ENCODE data around the gene GAK.
"Not testable (repeated sequence)": the region's sequence is repeated elsewhere in the genome, so short reads cannot be mapped to it uniquely, and the experiment has no call there.

Gene GAK

DNA sequence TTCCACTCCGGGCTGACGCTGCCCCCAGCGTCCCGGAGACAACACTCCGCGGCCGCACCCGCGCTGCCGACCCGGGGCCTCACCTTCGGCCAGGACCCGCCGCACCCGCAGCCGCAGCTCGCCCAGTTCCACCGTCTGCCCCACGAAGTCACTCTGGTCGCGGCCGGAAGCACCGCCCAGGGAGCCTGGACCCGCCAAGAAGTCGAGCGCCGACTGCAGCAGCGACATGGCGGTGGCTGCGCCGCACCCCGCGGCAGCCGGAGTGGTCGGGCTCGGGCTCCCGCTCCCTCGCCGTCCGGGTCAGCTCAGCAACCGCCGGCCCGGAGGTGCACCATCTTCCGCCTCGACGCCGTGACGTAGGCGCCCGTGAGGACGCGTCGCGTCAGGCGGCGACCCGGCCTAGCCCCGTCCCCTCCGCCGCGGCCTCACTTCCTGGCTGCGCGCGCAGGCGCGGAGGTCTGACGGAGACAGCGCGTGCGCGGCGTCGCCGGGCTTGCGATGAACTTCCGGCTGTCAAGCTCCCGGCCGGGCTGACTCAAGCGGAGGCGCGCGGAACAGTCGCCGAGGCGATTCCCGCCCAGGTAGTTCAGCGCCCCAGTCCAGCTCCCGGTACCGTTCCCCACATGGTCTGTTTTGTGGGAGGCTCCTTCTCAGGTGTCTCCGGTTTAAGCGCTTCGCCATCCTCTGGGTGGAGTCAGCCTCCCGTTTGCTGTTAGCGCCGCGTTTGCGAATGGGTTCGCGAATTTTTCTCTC is at the start of gene GAK, which contains the start of gene TMEM175:
Gene GAK, minus strand, starts transcription at position 357 of the 753 bp plus-strand sequence. Its CDS starts 129 bp downstream, at position 228.
Gene TMEM175, plus strand, starts transcription at position 501 of the 753 bp plus-strand sequence. CDS start 15,280 bp downstream, outside the sequence.
- Histone ChIP-seq H3K9me3 (ENCODE audit: control insufficient read depth, low read depth, low read length) (no peaks in the 10 kb centered on the region), H3K4me3 (ENCODE audit: low read length) (peak within 1 kb of the TSS; percentile 89), H3K27me3 (ENCODE audit: control insufficient read depth, insufficient read depth, low read length) (peaks cover 4% of the 10 kb centered on the region), H3K27ac (ENCODE audit: low read length) (no peak within 1 kb of the TSS), H3K36me3 (ENCODE audit: control insufficient read depth, low read depth, low read length) (no peaks in the 10 kb centered on the region), H3K4me1 (ENCODE audit: control insufficient read depth, low read depth, low read length) (peaks cover 5% of the 10 kb centered on the region), H3K9ac (ENCODE audit: low read length) (peak within 1 kb of the TSS; percentile 81)

DNA sequence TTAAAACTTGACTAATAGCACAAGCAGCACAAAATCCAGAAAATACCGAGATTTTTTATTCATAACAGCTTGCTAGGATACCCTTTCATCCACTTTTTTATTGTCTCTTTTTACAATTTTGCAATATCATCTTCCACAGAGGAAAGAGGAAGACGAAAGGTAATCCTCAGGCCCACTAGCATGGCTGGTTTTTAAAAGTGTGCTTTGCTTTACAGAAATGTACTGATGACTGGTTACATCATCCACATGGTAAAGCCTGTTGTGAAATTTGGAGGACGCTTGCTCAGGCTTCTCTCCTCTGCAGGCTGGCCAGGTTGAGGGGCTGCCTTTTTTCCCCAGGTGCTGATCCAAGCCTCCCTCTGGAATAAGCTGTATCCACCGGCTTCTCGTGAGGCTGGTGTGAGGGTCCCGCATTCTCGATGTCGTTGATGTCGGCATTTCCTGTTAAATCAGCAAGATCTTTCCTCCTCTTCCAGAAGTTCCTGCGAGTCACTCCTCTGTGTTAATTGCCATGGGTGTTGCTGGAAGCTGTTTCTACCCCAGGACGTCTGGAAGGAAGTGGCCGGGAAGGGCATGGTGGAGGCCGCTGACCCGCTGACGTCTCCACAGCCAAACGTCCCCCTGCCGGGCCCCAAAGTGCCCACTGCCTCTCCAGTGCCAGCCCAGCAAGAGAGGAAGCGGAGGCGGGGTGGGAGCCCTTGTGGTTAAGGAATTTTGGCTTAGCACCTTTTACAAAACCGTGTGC is 47.0 kb upstream of the GAK start:
- H3K4me3 ChIP-seq (ENCODE audit: low read length): no peak overlapping the region
- no peaks in the 10 kb centered on the region for H3K36me3 ChIP-seq (ENCODE audit: control insufficient read depth, low read depth, low read length)
- H3K27ac ChIP-seq (ENCODE audit: low read length): no peak overlapping the region
- H3K9me3 ChIP-seq (ENCODE audit: control insufficient read depth, low read depth, low read length): no peaks in the 10 kb centered on the region
- no peak overlapping the region for H3K9ac ChIP-seq (ENCODE audit: low read length)
- peaks cover 10% of the 10 kb centered on the region for H3K27me3 ChIP-seq (ENCODE audit: control insufficient read depth, insufficient read depth, low read length)
- H3K4me1 ChIP-seq (ENCODE audit: control insufficient read depth, low read depth, low read length): no peaks in the 10 kb centered on the region

DNA sequence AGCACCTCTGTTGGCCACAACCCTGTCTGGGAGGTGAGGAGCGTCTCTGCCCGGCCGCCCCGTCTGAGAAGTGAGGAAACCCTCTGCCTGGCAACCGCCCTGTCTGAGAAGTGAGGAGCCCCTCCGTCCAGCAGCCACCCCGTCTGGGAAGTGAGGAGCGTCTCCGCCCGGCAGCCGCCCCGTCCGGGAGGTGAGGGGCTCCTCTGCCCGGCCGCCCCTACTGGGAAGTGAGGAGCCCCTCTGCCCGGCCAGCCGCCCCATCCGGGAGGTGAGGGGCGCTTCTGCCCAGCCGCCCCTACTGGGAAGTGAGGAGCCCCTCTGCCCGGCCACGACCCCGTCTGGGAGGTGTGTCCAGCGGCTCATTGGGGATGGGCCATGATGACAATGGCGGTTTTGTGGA is 43.9 kb upstream of the GAK start:
- H3K9me3 ChIP-seq (ENCODE audit: control insufficient read depth, low read depth, low read length); H3K4me3 ChIP-seq (ENCODE audit: low read length); H3K4me1 ChIP-seq (ENCODE audit: control insufficient read depth, low read depth, low read length); H3K27ac ChIP-seq (ENCODE audit: low read length); H3K36me3 ChIP-seq (ENCODE audit: control insufficient read depth, low read depth, low read length); H3K9ac ChIP-seq (ENCODE audit: low read length): not testable (repeated sequence)
- H3K27me3 ChIP-seq (ENCODE audit: control insufficient read depth, insufficient read depth, low read length): peaks cover 31% of the 10 kb centered on the region

DNA sequence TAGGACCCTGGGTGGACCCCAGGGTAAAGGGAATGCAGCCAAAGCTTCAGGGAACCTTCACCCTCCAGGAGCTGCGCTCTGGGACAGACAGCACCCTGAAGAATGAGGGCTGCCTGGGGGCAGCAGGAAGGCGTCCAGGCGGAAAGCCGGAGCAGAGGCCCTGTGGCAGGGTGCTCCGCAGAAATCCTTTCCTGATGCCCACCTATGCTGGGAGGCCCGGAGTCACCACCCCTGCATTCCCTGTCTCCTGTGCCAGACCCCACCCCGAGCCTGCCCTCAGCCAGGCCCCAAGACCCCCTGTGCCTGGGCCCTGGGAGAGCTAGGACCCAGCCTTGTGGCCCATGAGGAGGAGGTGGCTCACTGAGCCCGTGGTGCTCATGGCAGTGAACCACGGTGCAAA is 42.6 kb upstream of the GAK start:
- Histone ChIP-seq H3K9me3 (ENCODE audit: control insufficient read depth, low read depth, low read length) (no peaks in the 10 kb centered on the region), H3K27me3 (ENCODE audit: control insufficient read depth, insufficient read depth, low read length) (peaks cover 41% of the 10 kb centered on the region), H3K27ac (ENCODE audit: low read length) (no peak overlapping the region), H3K36me3 (ENCODE audit: control insufficient read depth, low read depth, low read length) (no peaks in the 10 kb centered on the region), H3K9ac (ENCODE audit: low read length) (no peak overlapping the region), H3K4me3 (ENCODE audit: low read length) (no peak overlapping the region), H3K4me1 (ENCODE audit: control insufficient read depth, low read depth, low read length) (no peaks in the 10 kb centered on the region)

DNA sequence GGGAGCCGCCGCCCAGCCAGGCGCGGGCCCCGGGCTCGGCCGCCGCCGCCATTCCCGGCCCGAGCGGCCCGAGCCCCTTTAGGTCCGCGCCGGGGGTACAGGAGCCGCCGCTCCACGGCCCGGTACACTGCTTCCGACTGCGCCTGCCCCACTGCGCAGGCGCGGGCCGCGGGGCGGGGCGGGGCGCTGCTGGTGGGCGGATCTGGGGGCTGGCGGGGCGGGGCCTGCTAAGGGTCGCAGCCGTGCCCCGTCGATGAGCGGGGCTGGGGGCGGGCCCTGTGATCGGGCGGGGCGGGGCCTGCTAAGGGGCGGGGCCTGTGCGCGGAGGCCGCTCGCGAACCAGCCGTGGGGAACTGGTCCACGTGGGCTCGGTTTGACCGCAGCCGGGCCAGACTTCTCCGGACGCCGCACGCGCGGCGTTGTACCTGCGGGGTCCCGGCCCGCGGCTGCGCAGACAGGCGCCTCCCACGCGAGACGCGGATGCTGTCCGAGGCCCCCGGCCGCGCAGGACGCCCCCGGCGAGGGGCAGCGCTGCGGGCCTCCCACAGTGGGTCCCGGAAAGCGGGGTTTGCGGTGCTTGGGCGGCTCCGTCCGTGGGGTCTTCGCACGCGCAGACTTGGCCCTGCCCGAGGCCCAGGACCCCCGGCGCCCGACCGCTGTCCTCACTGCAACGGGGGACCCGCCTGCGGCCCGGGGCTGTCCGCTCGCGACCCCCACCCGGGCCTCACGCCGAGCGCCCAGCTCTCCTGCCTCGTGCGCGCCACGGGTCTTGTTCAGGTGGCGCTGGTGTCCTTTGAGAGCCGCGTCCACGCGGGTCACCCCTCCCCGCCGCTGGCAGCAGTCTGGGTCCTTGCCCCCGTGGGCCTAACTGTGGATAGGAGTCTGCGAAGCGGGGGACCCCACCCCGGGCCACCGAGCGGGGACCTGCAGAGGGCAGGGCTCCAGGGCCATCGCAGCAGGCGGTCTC is 41.6 kb upstream of the GAK start, which contains the start of gene DGKQ:
Gene DGKQ, minus strand, starts transcription at position 139 of the 967 bp plus-strand sequence. Its CDS starts 87 bp downstream, at position 52.
- no peaks in the 10 kb centered on the region for H3K4me1 ChIP-seq (ENCODE audit: control insufficient read depth, low read depth, low read length)
- H3K36me3 ChIP-seq (ENCODE audit: control insufficient read depth, low read depth, low read length): no peaks in the 10 kb centered on the region
- H3K27ac ChIP-seq (ENCODE audit: low read length): no peak within 1 kb of the TSS
- H3K27me3 ChIP-seq (ENCODE audit: control insufficient read depth, insufficient read depth, low read length): peaks cover 48% of the 10 kb centered on the region
- H3K9ac ChIP-seq (ENCODE audit: low read length): no peak within 1 kb of the TSS
- H3K9me3 ChIP-seq (ENCODE audit: control insufficient read depth, low read depth, low read length): no peaks in the 10 kb centered on the region
- H3K4me3 ChIP-seq (ENCODE audit: low read length): peak within 1 kb of the TSS; percentile 64

DNA sequence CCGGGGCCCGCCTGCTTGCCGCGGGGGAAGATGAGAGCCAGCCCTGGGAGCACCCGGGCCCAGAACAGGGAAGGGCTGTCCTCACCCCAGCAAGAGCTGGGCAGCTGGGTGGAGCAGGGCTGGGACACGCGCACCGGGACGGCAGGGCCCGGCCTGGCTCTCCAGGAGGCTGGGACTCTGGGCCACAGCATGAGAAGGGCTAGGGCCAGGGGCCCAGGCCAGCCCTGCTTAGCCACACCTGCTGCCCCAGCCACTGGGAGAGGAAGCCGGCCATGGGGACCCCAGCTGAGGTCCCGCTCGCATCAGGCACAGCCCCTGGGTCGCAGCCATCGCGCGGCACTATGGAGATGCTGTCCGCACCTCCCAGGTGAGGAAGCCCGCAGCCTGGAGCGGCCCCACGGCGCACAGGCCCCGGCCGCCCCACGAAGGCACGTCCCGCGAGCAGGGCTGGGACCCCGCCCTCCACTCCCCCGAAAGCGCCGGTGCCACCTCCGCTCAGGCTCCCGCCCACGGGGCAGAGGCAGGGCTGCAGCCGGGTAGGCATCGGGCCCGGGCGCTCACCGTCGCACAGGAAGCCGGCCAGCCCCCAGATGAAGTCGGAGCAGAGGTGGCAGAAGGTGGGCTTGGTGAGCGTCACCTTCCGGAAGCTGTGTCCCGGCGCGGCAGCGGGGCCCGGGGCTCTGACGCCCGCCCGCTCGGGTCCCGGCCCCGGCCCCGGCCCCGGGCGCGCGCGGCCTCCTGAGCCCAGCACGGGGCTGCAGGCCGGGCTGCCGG is 40.7 kb upstream of the GAK start:
- Histone ChIP-seq H3K4me1 (ENCODE audit: control insufficient read depth, low read depth, low read length) (no peaks in the 10 kb centered on the region), H3K9ac (ENCODE audit: low read length) (no peak overlapping the region), H3K4me3 (ENCODE audit: low read length) (peak overlapping the region; percentile 64), H3K36me3 (ENCODE audit: control insufficient read depth, low read depth, low read length) (no peaks in the 10 kb centered on the region), H3K27me3 (ENCODE audit: control insufficient read depth, insufficient read depth, low read length) (peaks cover 57% of the 10 kb centered on the region), H3K9me3 (ENCODE audit: control insufficient read depth, low read depth, low read length) (no peaks in the 10 kb centered on the region), H3K27ac (ENCODE audit: low read length) (no peak overlapping the region)

DNA sequence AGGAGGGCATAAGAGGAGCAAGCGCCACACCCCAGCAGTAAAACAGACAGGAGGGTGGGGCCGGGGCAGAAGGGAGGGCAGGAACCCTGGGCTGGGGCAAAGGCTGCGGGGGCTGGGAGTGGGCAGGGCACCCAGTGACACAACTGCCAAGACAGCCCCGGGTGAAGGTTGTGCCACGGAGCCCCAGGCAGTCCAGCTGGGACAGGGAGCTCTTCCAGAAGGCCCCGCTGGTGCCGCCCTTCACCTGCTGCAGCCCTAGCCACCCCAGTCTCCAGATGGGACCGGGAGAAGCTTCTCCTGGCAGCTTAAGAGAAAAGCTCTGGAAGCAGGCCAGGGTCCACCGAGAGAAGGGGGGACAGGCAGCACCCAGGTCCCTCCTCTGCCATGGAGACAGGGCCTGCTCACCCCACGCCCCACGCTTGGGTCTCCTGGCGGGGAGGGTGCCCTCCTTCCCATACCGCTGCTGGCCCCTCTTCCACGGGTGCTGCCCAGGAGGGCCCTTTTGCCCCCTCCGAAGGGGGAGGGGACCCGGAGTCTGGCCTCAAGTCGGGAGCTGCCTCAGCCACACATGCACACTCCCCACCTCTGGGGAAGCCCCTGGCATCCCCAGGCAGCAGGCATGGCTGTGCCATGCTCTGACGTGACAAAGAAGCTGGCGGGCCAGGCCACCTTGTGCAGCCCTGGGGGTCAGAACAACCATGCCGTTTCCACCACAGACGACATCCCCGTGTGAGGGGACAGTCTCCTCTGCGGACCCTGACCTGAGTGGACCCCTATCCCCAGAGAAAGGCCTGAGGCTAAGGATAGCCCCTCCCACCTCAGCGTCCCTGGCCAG is 39.8 kb upstream of the GAK start:
- Histone ChIP-seq H3K27me3 (ENCODE audit: control insufficient read depth, insufficient read depth, low read length) (peaks cover 66% of the 10 kb centered on the region), H3K27ac (ENCODE audit: low read length) (no peak overlapping the region), H3K4me3 (ENCODE audit: low read length) (no peak overlapping the region), H3K9me3 (ENCODE audit: control insufficient read depth, low read depth, low read length) (no peaks in the 10 kb centered on the region), H3K4me1 (ENCODE audit: control insufficient read depth, low read depth, low read length) (no peaks in the 10 kb centered on the region), H3K36me3 (ENCODE audit: control insufficient read depth, low read depth, low read length) (no peaks in the 10 kb centered on the region), H3K9ac (ENCODE audit: low read length) (no peak overlapping the region)

DNA sequence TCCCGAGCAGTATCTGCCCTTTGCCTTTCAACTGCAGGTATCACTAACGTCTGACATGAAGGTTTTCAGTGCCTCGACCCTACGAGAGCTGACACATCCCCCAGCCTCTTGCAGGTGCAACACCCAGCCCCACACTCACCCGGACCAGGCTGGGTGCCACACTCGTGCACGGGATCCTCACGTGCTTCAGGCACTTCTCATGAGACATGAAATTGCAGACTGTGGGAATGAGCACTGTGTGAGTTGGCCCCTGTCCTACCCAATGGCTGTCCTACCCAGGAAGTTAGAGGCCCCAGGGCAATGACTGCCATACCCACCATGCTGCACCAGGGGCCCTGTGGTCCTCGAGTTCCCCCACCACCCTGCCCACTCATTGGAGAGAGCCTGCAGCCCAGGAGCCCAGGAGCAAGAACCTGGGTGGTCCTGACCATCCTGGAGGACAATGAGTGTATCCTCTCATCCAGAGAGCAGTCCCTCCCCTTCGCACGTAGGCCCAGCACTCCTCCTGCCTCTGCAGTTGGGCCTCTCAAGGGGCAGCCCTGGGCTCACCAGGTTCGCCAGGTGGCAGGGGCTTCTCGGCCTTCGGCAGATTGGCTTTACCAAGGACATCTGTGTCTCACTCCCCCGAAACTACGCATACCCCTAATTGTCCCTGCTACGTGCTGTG is 38.9 kb upstream of the GAK start:
- Histone ChIP-seq H3K27me3 (ENCODE audit: control insufficient read depth, insufficient read depth, low read length) (peaks cover 74% of the 10 kb centered on the region), H3K4me3 (ENCODE audit: low read length) (no peak overlapping the region)

DNA sequence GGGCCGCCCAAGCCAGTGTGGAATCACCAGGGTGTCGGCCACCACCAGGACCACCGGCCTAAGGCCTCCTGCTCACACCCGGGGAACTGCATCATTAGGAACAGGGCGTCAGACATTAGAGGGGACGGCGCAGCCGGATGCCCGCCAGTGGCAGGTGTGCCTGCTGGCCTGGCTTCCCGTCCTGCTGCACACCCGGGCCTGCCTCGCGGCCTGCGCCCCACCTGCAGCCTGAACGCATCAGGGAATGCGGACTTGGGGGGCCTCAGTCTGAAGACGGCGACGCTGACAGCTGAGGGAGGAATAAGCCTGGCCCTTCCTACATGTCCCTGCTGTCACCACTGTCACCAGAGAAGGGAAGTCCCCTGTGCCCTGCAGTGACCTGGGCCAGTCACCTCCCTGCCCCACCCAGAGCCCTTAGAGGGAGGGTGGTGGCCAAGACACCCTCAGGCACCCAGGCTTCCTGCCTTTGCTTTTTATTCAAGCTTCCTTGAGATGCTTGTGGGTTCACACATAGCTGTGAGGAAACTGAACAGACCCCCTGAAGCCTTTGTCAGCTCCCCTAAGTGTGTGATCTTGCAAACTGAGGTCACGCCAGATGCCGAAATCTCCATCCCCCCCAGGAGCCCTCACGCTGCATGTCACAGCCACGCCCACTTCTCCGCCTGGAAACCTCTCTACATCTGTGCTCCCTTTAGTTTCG is 38.1 kb upstream of the GAK start:
- no peak overlapping the region for H3K9ac ChIP-seq (ENCODE audit: low read length)
- no peak overlapping the region for H3K27ac ChIP-seq (ENCODE audit: low read length)
- no peaks in the 10 kb centered on the region for H3K4me1 ChIP-seq (ENCODE audit: control insufficient read depth, low read depth, low read length)

More for the DNA sequence above, 38.9 kb upstream of the GAK start:
- no peaks in the 10 kb centered on the region for H3K36me3 ChIP-seq (ENCODE audit: control insufficient read depth, low read depth, low read length)
- no peaks in the 10 kb centered on the region for H3K9me3 ChIP-seq (ENCODE audit: control insufficient read depth, low read depth, low read length)
- no peak overlapping the region for H3K27ac ChIP-seq (ENCODE audit: low read length)
- no peaks in the 10 kb centered on the region for H3K4me1 ChIP-seq (ENCODE audit: control insufficient read depth, low read depth, low read length)
- no peak overlapping the region for H3K9ac ChIP-seq (ENCODE audit: low read length)

More for the DNA sequence above, 38.1 kb upstream of the GAK start:
- Histone ChIP-seq H3K4me3 (ENCODE audit: low read length) (no peak overlapping the region), H3K36me3 (ENCODE audit: control insufficient read depth, low read depth, low read length) (no peaks in the 10 kb centered on the region), H3K27me3 (ENCODE audit: control insufficient read depth, insufficient read depth, low read length) (peaks cover 74% of the 10 kb centered on the region), H3K9me3 (ENCODE audit: control insufficient read depth, low read depth, low read length) (no peaks in the 10 kb centered on the region)

Measured in iPS-18a (cell line).